Stimulated activated CD8-positive, alpha-beta memory T cell treated with anti-CD3 and anti-CD28 coated beads, Interleukin-4, amount 100 ng/mL, for 1 hour (primary cell): ENCODE measurements around the gene THSD7B.
"Not testable (repeated sequence)": the region's sequence is repeated elsewhere in the genome, so short reads cannot be mapped to it uniquely, and the experiment has no call there.

Experiments used
- DNase-seq, 2 donors: peaks; one replicate each; pipeline ENCODE4 v3.0.0-alpha.2; 2020; ENCODE audit warnings: low read depth in 2 of 2, low spot score in 1 of 2

The THSD7B gene

DNA sequence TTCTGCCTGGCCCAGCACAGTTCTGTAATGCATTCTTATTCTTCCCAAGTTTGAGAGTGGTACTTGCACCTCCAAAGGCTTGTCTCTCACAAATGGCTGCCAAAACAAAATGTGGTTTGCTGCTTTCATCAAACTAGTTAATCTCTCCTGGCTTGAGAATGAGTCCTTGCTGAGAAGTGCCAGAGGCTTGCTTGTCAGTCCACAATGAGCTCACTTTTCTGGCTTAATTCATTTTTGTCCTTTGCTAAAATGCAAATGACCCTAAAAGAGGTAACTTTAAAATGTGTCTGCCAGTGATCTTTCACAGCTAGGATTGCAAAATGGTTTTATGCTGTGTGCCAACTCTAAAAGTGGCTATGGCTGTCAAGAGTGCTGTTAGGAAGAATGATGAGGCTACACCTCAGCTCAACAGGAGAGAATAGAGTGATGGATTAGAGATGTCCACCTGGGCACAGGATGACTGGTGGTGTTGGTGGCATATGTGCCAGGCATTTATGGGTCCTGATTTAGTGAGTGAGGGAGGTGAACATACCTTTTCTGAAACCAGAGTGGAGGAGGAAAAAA lies 907.7 kb downstream of the THSD7B start:
- DNase-seq: no peak

DNA sequence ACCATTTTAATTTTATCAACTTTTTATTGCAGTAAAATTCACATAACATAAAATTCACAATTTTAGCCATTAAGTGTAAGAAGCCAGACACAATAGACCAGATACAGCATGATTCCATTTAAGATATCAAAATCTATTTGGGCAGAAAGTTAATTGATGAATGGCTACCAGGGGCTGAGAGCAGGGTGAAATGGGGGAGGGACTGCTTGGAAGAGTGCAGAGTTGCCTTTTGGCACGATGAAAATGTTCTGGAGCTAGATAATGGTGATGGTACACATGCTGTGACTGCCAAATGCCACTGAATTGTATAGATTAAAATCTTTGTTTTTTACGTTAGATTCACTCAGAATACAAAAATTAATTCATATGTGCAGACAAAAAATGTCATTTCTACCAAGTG lies 909.6 kb downstream of the THSD7B start:
- no peak for DNase-seq

GRCh38 chr2:137675584-137676327 lies 910.4 kb downstream of the THSD7B start:
- DNase-seq: no peak

GRCh38 chr2:137676346-137676745 lies 911.0 kb downstream of the THSD7B start:
- no peak for DNase-seq

DNA sequence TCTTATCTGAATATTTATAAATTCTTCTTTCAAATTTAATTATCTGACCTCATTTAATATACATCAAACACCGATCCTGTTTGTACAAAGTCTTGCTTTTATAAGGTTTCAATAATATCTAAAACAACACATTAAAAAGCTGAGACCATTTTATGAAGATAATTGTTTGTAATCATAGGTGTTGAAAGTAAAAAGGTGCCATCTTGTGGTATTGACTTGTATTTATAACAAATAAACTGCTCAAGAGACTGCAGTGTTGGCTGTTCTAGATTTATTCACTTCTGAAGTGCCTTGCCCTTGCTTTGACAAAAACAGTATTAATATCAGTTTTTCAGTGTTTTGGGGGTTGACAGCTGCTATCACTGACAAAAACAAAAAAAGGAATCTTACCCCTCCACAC lies 912.1 kb downstream of the THSD7B start:
- no peak for DNase-seq

GRCh38 chr2:137689549-137689948 lies 924.2 kb downstream of the THSD7B start:
- no peak for DNase-seq

DNA sequence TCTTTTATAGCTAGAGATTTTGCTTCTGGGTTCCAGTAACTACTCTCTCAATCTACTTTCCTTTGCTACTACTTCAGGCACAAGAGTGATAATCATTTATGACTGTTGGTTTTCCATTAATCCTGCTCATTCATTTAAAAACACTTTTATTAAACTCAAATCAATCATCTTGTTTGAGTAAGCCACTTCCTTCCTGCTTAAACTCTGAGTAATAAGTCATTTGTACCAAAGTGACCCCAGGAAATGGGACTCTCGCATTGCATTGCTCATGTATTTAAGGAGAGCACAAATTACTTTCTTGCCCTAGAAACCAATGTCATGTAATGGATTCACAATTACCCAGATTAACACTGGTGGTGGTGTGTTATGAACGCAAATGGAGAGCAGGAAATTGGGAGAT lies 928.2 kb downstream of the THSD7B start:
- DNase-seq: no peak

DNA sequence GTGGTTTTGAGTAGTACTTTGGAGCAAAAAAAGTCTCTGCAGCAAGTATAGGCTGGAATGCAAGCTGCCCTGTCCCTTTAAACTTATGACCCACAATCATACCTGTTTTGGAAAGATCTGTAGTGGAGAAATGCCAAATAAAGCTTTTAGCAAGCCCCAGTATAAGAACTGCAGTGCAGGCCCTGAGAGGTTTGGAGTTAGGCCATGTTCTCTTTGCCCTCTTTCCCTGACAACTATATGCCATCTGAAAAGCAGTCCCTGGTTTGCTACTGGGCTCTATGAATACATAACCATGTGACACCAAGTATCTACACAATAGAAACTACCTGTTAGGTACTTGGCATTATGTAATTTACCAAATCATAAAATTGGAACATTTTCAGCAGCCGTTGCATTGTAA lies 931.6 kb downstream of the THSD7B start:
- DNase-seq: no peak

- DNase-seq: not testable (repeated sequence)
Measured at GRCh38 chr2:137700250-137700649, 934.9 kb downstream of the THSD7B start.

GRCh38 chr2:137700681-137701080 lies 935.3 kb downstream of the THSD7B start:
- no peak for DNase-seq

- DNase-seq: no peak
Measured at GRCh38 chr2:137705296-137705695, 940.0 kb downstream of the THSD7B start.

GRCh38 chr2:137706786-137707613 lies 941.7 kb downstream of the THSD7B start:
- no peak for DNase-seq

- no peak for DNase-seq
Measured at GRCh38 chr2:137708311-137708710, 943.0 kb downstream of the THSD7B start.

DNA sequence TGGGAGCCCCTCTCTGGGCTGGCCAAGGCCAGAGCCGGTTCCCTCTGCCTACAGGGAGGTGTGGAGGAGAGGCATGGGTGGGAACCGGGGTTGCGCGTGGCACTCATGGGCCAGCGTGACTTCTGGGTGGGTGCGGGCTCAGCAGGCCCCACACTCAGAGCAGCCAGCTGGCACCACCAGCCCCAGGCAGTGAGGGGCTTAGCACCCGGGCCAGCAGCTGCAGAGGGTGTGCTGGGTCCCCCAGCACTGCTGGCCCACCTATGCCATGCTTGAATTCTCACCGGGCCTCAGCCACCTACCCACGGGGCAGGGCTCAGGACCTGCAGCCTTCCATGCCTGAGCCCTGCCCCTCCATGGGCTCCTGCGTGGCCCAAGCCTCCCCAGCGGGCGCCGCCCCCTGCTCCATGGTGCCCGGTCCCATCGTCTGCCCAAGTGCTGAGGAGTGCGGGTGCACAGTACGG lies 950.4 kb downstream of the THSD7B start:
- no peak for DNase-seq

- DNase-seq: no peak
Measured at GRCh38 chr2:137718786-137719185, 953.4 kb downstream of the THSD7B start.

GRCh38 chr2:137721733-137722132 lies 956.4 kb downstream of the THSD7B start:
- DNase-seq: no peak

GRCh38 chr2:137724912-137725311 lies 959.6 kb downstream of the THSD7B start:
- no peak for DNase-seq
